ENCODE measurements around the gene SUN1.
"Not testable (repeated sequence)": the region's sequence is repeated elsewhere in the genome, so short reads cannot be mapped to it uniquely, and the experiment has no call there.

SUN1 gene

GRCh38 chr7:803796-804195 is 28.5 kb upstream of the SUN1 start:
- DNase-seq: not testable (repeated sequence)

- no peak for DNase-seq
Observed at GRCh38 chr7:805261-805660, 27.0 kb upstream of the SUN1 start.

- peak; percentile 23 for DNase-seq
Observed at GRCh38 chr7:815284-816216, 16.7 kb upstream of the SUN1 start.

DNA sequence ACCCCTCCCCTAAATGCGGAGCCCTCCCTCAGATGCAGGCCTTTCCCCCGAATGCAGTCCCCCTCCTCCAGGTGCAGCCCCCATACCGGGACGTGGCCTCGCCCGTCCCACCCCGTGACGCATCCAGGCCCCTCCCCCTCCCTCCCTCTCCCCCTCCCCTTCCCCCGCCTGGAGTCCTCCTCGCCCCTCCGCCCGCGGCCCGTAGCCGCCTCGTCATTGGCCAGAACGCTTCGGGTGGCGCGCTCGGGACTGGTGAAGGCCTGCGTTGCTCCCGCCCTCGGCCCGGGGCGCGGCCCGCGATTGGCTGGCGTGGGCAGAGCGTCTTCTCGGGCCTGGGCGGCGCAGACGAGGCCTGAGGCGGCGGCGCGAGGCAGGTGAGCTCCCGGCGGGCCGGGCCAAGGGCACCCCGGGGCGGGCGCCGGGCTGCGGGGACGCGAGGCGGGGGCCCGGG is 16.0 kb upstream of the SUN1 start:
- peak; percentile 98 for DNase-seq

DNA sequence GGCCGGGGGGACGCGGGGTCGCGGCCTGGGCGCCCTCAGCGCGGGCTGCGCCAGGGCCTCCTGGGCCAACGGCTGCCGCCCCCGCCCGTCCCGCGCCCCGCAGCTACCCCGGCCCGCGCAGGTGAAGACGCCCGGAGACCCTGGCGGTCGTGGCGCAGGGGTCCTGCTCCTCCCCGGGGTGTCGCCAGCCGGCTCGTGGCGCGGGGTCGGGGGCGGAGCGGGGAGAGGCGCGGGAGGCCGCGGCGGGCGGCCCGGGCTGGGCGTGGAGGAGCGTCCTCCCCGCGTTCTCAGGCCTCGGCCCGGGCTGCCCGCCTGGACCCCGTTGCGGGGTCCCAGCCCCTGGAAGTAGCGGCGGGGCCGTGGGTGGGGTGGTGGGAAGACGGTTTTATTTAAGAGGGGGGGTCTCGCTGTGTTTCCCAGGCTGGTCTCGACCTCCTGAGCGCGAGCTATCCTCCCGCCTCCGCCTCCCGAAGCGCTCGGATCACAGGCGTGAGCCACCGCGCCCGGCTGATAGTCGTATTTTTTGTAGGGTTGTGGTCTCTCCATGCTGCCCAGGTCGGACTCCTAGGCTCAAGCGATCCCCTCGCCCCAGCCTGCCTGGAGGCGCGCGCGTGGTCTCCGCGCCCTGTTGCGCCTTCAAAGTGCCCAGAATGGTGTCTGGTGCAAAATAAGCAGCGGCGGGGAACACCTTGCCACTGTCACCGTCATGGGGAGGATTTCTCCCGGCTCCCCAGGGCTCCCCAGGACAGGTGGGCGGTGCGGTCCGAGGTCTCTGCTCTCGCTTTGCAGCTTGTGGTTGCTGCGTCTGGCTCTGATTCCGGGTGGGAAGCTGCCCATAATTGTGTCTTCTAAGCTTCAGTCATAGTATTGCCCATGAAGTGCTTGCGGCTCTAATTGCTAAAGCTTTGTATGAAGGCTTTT is 15.3 kb upstream of the SUN1 start:
- no peak for DNase-seq

DNA sequence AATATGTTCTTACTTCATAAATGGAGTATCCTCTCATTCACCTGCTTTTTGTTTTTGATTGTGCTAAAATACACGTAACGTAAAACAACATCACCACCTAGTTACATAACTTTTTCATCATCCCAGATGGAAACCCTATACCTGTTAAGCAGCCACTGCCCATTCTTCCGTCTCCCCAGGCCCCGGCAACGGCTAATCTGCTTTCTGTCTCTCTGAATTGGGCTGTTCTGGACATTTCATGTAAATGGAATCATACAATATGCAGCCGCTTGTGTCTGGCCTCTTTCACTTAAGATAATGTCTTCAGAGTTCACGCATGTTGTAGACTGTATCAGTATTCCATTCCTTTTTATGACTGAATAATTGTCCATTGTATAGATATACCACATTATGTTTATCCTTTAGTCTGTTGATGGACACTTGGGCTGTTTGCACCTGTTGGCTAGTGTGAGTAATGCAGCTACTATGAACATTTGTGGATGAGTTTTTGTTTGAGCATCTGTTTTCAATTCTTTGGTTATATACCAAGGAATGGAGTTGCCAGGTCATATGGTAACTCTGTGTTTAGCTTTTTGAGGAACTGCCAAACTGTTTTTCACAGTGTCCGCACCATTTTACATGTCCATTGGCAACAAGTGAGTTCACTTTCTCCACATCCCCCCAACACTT is 14.1 kb upstream of the SUN1 start:
- DNase-seq: peak; percentile 73

DNA sequence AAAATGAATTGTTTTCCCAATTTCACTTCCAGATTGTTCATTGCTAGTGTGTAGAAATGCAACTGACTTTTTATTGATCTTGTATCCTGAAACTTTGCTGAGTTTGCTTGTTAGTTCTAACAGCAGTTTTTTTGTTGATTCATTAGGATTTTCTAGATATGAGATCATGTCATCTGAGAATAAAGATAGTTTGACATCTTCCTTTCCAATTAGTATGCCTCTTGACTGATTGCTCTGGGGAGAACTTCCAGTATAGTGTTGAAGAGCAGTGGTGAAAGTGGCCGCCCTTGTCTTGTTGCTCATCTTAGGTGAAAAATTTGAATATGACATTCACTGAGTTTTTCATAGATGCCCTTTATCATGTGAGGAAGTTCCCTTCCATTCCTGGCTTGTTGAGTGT is 11.9 kb upstream of the SUN1 start:
- no peak for DNase-seq

- DNase-seq: no peak
Observed at GRCh38 chr7:821688-822087, 10.6 kb upstream of the SUN1 start.

GRCh38 chr7:822692-823276 is 9.5 kb upstream of the SUN1 start:
- no peak for DNase-seq

DNA sequence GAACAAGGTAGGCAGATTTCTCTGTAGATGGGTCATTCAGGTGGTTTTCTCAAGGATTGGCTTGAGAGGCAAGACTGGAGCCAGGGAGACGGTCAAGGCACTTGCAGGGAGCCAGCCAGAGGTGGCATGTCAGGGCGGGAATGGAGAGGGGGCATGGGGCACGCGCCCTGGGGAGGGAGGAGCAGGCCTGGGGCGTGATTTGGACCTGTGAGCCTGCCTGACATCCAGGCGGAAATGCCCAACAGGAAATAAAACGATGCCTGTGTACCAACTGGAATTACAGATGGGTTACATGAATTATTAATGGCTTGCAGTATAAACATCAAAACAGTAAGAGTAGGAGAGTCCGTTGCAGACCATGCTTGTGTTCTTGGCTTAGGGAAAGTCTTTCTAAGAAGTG is 8.6 kb upstream of the SUN1 start:
- DNase-seq: no peak

GRCh38 chr7:824081-824480 is 8.2 kb upstream of the SUN1 start:
- DNase-seq: no peak

GRCh38 chr7:824664-825063 is 7.6 kb upstream of the SUN1 start:
- no peak for DNase-seq

- peak; percentile 38 for DNase-seq
Observed at GRCh38 chr7:825386-825785, 6.9 kb upstream of the SUN1 start.

DNA sequence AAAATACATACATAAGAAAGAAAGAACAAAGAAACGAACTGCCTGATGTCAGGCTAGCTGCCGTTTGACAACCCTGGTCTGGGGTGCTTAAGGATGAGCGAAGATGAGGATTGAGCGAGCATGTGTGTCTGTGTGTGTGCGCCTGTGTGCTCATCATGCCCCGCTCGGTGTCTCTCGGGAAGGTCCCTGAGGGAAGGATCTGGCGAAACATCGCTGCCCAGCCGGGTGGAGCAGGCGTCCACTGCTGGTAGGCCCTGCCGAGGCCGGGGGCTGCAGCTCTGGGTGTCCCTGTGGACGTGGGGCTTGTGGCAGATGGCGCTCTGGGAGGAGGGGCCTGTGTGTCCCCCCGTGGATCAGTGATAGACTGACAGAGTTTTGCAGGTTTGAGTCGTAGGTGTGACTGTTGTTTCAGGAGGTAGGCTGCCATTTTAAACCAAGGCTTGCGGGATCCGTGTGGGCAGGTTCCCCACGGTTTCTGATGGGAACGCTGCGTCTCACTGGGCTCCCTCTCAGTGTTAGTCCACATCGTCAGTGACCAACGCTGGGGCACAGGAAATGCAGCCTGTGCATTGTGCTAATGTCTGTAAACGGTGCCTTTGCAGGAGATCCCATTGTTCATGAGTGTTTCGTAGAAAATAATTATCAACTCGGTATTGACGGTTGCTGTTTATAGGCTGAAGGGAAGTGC is 5.9 kb upstream of the SUN1 start:
- DNase-seq: no peak

DNA sequence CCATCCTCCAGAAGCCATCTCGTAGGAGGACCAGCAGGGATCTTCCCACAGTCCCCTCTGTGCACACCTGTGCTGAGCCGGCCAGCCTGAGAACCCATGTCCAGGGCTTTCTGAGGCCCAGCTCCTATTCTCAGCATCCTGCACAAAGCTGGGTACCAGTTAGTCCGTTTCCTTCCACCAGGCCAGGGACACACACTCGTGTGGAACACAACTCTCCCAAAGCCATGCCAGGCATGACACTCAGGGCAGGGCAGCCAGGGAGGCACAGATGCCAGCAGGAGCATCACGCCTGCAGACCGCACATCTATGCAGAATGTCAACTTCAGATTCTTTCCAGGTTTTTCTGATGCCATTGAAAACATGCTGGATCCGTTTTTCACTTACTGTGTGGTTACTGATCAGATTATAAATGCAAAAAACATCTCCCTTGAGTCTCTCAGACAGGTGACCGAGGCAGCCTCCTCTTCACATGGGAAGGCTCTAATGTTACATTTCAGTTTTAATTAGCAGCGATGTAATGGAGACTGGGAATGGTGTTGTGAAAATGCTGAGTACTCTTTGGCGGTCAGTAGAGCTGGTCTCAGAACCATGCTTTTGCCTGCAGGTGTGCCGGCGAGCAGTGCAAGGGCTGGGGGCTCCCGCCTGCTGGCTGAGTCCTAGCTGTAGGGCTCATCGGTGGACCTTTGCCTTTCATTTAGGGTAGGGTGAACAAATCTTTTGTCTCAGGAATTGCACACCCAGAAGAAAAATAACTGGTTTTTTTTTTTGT is 3.3 kb upstream of the SUN1 start:
- no peak for DNase-seq

DNA sequence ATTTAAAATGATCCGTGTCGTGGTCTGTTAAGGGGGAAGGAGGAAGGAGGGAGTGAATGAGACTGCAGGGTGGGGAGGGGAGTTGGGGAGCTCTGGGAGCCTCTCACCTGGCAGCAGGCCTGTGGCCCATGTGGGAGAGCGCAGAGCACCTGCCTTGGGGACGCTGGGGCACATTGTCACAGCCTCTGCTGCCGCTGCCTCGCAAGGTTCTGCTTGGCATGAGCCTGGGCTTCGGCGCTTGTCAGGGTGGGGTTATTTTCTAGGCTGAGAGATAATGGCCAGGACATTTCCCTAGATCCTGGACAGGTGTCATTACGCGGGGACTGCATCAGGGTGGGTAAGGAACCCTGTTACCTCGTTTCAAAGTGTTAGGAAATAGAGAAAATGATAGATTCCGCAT is 2.2 kb upstream of the SUN1 start:
- no peak for DNase-seq

DNA sequence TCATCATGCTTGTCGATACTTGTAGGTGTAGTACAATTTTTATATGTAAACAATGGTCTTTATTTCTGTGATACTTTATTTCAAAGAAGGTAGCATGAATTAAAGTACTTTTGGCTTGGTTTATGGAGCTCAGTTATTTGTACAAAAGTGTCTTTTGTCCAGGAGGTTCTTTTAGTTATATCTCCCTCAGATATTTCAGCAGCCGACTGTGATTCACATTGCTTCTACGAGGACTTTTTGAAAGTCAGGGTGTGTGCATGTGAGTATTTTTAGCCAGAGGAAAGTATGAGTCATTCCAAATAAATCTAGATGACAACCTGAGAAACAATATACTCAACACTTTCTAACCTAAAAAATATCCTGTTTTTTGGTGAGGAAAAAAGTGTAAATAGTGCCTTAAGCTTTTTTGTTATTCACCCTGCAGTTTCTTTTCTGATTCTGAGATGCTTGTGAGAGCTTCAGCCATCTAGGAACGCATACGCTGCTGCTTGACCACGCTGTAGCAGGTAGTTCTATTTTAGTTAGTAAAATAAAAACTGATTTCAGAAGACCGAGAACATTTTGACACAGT is 595 bp upstream of the SUN1 start:
- peak; percentile 85 for DNase-seq

- no peak for DNase-seq
Observed at GRCh38 chr7:832968-833424, 720 bp downstream of the SUN1 start.

DNA sequence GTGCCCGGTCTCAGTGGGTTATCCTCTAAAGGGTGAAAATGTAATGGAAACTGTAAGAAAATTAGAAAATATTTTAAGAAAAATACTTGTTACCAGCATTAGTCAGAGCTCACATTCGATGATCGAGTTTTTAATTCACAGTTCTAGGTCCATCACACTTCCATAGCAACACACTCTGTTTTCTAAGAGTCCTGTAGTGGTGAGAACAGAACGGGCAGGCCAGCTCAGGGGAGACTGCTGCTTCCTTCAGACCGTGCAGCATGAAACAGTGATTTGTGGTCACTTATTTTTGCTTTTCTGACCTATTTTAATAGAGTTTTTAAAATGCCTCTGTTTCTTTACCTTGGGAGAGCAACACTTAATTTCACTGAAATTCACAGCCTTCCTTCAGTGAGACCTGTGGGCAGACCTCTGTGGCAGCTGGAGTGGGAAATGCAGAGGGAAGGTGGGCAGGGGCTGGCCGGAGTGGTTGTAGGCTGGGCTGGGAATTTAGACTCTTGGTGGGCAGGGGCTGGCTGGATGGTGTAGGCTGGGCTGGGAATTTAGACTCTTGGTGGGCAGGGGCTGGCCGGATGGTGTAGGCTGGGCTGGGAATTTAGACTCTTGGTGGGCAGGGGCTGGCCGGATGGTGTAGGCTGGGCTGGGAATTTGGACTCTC is 1.5 kb downstream of the SUN1 start:
- DNase-seq: no peak

DNA sequence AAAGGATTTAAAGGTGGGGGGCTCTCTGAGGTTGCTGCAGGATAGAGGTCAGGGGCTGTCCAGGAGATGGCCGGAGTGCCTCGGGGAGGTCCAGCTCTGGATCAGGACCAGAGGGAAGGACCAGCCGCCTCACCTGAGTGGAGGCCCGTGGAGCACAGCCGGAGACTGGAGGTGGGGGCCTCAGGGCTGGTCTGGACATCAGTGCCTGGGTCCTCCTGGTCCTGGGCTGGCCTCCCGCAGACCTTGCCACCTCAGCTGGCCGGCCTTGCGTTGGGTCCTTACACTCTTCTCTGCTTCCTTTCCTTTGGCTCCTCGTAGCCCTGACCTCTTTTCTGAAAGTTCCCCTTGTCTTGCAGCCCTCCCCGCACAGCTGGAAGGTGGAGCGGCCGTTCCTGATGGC is 2.0 kb downstream of the SUN1 start:
- no peak for DNase-seq

All from fibroblast of skin of abdomen (primary cell).